ENCODE results near the gene ELANE.
"Not testable (repeated sequence)": the region's sequence is repeated elsewhere in the genome, so short reads cannot be mapped to it uniquely, and the experiment has no call there.

The ELANE gene

DNA sequence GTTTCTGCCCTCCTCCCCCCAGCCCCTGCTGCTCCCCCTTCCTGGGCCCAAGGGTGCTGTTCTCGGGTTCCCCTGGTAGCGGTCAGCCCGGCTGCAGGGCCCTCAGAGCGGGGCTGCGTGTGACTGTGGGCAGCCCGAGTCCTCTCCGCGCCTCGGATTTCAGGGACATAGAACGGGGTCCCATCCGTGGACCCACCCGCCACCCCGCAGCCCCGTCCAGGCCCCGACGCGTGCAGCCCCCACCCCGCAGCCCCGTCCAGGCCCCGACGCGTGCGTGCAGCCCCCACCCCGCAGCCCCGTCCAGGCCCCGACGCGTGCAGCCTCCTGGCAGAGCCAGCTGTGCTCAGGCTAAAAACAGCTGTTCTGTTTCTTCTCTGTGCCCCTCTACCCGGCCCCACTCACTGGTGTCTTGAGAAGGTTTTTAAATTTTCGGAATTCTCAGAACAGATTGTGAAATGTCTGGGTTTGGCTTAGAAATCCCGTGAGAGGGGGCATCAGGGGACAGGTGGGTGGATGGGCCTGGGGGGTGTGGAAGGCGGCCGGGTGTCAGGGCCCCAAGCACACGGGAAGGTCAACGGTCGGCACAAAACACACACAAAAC, 16.8 kb upstream of the ELANE start:
- in situ Hi-C loops (cut with MboI; ENCODE audit: low sequenced_read_pairs): no loop called here

GRCh38 chr19:840519-841206, 11.4 kb upstream of the ELANE start, which contains the start of gene PRTN3:
TSS of gene PRTN3 (plus strand) at chr19:840999. CDS start at chr19:841009, 10 bp downstream.
- in situ Hi-C loops (cut with MboI; ENCODE audit: low sequenced_read_pairs): no loop called here

DNA sequence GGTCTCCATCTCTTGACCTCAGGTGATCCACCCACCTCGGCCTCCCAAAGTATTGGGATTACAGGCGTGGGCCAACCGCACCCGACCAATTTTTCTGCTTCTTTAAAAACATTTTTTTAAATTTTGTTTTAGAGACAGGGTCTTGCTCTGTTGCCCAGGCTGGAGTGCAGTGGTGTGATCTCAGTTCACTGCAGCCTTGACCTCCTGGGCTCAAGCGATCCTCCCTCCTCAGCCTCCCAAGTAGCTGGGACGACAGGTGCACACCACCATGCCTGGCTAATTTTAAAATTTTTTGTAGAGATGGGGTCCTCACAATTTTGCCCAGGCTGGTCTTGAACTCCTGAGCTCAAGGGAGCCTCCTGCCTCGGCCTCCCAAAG, 9.3 kb upstream of the ELANE start:
- in situ Hi-C loops (cut with MboI; ENCODE audit: low sequenced_read_pairs): not testable (repeated sequence)

- in situ Hi-C loops (cut with MboI; ENCODE audit: low sequenced_read_pairs): no loop called here
Measured at GRCh38 chr19:843180-843835, 8.8 kb upstream of the ELANE start.

DNA sequence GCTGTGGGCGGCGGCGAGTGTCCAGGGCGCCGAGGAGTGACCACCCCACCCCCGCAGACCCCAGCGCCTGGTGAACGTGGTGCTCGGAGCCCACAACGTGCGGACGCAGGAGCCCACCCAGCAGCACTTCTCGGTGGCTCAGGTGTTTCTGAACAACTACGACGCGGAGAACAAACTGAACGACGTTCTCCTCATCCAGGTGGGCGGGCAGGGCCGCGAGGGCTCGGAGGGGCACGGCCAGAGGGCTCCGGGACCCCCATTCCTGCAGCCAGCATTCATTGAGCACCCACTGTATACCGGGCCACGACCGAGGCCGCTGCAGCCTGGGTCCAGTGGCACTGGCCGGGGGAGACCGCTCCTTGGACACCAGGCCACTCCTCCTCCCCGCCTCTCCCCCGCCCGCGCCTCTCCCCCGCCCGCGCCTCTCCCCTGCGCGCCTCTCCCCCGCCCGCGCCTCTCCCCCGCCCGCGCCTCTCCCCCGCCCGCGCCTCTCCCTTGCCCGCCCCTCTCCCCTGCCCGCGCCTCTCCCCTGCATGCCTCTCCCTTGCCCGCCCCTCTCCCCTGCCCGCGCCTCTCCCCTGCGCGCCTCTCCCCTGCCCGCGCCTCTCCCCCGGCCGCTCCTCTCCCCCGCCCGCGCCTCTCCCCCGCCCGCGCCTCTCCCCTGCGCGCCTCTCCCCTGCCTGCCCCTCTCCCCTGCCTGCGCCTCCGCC, 8.1 kb upstream of the ELANE start:
- in situ Hi-C loops (cut with MboI; ENCODE audit: low sequenced_read_pairs): no loop called here

GRCh38 chr19:844546-844971, 7.5 kb upstream of the ELANE start:
- in situ Hi-C loops (cut with MboI; ENCODE audit: low sequenced_read_pairs): no loop called here

DNA sequence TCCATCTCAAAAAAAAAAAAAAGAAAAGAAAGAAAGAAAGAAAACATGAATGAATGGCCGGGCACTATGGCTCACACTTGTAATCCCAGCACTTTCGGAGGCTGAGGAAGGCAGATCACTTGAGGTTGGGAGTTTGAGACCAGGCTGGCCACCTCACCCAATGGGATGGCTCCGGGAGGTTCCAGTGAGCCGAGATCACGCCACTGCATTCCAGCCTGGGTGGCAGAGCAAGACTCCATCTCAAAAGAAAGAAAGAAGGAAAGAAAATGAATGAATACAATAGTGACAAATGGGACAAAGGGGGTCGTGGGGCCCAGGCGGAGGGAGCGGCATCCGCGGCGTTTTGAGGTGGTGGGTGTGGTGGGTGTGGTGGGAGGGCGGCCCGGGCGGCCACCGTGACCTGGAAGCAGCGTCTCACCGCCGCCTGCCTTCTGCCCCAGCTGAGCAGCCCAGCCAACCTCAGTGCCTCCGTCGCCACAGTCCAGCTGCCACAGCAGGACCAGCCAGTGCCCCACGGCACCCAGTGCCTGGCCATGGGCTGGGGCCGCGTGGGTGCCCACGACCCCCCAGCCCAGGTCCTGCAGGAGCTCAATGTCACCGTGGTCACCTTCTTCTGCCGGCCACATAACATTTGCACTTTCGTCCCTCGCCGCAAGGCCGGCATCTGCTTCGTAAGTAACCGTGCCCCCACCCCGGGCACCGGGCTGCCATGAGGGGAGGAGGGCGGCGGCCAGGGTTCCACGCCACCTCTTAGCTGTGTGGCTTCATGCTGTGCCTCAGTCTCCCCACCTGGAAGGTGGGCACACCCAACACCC, 6.2 kb upstream of the ELANE start:
- in situ Hi-C loops (cut with MboI; ENCODE audit: low sequenced_read_pairs): no loop called here

DNA sequence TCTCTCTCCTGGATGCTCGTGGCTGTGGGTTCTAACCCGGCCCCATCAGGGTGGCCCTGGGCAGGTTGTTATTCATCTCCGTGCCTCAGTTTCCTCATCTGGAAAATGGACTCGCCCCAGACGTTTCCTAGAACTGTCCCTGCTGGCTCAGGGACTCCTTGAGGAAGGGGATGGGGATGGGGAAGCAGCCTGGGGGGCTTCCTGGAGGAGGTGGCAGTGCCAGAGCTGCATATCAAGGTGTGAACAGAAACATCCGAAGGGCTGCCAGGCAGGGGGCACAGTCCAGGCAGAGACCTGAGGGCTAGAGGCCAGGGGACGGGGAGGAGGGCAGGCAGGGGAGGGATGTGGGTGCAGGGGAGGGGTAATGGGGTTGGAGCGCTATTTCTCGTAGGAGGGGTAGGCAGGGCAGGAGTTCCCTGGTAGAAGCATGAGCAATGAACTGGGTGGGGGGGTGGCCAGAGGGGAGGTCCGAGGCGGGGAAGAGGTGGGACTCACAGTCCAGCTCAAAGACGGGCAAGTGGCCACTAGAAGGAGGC, 3.6 kb upstream of the ELANE start:
- in situ Hi-C loops (cut with MboI; ENCODE audit: low sequenced_read_pairs): no loop called here

GRCh38 chr19:849195-849594, 2.9 kb upstream of the ELANE start:
- in situ Hi-C loops (cut with MboI; ENCODE audit: low sequenced_read_pairs): not testable (repeated sequence)

GRCh38 chr19:850221-850978, 1.7 kb upstream of the ELANE start:
- in situ Hi-C loops (cut with MboI; ENCODE audit: low sequenced_read_pairs): loop anchor here (25.0 kb wide), 1 partner anchor 137 kb away; the partner anchor contains the start of gene WDR18

- in situ Hi-C loops (cut with MboI; ENCODE audit: low sequenced_read_pairs): loop anchor here (25.0 kb wide), 1 partner anchor 136 kb away; the partner anchor contains the start of gene WDR18
Measured at GRCh38 chr19:850979-851335, 1.1 kb upstream of the ELANE start.

- in situ Hi-C loops (cut with MboI; ENCODE audit: low sequenced_read_pairs): loop anchor here (25.0 kb wide), 1 partner anchor 134 kb away; the partner anchor contains the start of gene WDR18
Measured at GRCh38 chr19:853014-853585, 997 bp downstream of the ELANE start.

GRCh38 chr19:853614-854220, 1.6 kb downstream of the ELANE start:
- in situ Hi-C loops (cut with MboI; ENCODE audit: low sequenced_read_pairs): loop anchor here (25.0 kb wide), 1 partner anchor 134 kb away; the partner anchor contains the start of gene WDR18

DNA sequence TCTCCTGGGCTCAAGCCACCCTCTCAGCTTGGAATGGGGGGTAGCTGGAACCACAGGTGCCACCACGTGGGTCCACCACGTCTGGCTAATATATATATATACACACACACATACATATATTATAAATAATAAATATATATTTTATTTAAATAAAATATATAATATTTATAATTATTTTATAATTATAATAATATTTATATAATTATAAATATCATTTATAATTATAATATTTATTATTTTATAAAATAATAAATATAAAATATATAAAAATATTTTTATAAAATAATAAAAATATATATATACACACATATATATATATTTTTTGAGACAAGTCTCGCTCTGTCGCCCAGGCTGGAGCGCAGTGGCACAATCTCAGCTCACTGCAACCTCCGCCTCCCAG, 2.4 kb downstream of the ELANE start:
- in situ Hi-C loops (cut with MboI; ENCODE audit: low sequenced_read_pairs): loop anchor here (25.0 kb wide), 1 partner anchor 133 kb away; the partner anchor contains the start of gene WDR18

- in situ Hi-C loops (cut with MboI; ENCODE audit: low sequenced_read_pairs): loop anchor here (25.0 kb wide), 1 partner anchor 132 kb away; the partner anchor contains the start of gene WDR18
Measured at GRCh38 chr19:855142-855541, 3.0 kb downstream of the ELANE start.

DNA sequence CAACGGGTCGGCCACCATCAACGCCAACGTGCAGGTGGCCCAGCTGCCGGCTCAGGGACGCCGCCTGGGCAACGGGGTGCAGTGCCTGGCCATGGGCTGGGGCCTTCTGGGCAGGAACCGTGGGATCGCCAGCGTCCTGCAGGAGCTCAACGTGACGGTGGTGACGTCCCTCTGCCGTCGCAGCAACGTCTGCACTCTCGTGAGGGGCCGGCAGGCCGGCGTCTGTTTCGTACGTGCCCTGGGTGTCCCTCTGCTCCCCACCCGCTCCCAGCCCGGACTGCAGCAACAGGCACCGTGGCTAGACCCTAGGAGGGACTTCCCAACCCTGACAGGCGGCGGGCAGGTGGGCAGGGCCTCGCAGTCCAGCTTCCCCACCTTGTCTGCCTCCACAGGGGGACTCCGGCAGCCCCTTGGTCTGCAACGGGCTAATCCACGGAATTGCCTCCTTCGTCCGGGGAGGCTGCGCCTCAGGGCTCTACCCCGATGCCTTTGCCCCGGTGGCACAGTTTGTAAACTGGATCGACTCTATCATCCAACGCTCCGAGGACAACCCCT, 3.5 kb downstream of the ELANE start:
- in situ Hi-C loops (cut with MboI; ENCODE audit: low sequenced_read_pairs): loop anchor here (25.0 kb wide), 1 partner anchor 132 kb away; the partner anchor contains the start of gene WDR18

- in situ Hi-C loops (cut with MboI; ENCODE audit: low sequenced_read_pairs): loop anchor here (25.0 kb wide), 1 partner anchor 129 kb away; the partner anchor contains the start of gene WDR18
Measured at GRCh38 chr19:858284-858683, 6.2 kb downstream of the ELANE start.
